Thyroid gland (tissue), 4 donors: ENCODE data around the gene RBMS1.

Experiments
- POLR2A ChIP-seq, 2 donors: fragments of 450-650 bp; IDR thresholded peaks; one replicate each; pipeline ENCODE4 v1.6.1; 2017; ENCODE audit warnings: antibody characterized with exemption in 2 of 2, mild to moderate bottlenecking in 2 of 2, moderate library complexity in 1 of 2
- TF ChIP-seq, protein P1 (sequence below), 6 experiments: fragments of 200-600 bp in 3 of 6; fragments of 450-650 bp in 3 of 6; sonication (generic) in 3 of 6; IDR thresholded peaks; one replicate each; pipeline ENCODE4 v1.5.1; 2016 to 2019; ENCODE audit warnings: antibody characterized with exemption in 6 of 6, mild to moderate bottlenecking in 2 of 6, inconsistent platforms in 1 of 6, moderate library complexity in 1 of 6

DNA sequence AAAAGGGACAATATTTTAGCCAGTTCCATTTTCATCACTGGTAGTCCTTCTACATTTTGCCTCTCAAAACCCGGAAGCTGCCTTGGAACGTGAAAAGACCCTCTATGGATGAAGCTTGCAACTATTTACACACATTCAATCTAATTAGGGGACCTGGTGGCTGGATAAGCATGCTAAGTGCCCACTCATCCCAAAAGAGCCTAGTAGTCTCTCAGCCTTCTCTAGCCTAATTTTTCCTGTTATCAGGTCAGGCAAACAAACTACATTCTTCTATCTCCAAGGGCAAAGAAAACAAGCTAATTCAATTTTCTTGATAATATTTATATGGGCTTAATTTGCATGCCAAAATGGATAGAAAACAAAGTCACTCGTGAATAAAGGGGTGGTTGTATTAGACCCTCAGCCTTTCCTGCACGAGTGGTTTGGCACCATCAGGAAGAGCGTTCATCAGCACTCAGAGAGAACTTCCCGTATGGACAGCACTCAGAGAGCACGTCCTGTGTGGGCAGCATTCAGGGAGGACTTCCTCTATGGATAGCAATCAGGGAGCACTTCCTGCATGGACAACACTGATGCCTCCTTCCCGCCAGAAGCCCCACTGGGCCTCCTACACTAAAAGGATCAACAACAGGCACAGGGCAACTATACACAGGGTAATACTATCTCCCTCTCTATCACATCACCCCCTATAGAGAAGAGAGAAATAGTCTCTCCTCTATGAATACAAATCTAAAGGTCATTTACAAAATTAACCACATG, 122.2 kb downstream of the RBMS1 start:
- TF ChIP-seq, protein P1, sequence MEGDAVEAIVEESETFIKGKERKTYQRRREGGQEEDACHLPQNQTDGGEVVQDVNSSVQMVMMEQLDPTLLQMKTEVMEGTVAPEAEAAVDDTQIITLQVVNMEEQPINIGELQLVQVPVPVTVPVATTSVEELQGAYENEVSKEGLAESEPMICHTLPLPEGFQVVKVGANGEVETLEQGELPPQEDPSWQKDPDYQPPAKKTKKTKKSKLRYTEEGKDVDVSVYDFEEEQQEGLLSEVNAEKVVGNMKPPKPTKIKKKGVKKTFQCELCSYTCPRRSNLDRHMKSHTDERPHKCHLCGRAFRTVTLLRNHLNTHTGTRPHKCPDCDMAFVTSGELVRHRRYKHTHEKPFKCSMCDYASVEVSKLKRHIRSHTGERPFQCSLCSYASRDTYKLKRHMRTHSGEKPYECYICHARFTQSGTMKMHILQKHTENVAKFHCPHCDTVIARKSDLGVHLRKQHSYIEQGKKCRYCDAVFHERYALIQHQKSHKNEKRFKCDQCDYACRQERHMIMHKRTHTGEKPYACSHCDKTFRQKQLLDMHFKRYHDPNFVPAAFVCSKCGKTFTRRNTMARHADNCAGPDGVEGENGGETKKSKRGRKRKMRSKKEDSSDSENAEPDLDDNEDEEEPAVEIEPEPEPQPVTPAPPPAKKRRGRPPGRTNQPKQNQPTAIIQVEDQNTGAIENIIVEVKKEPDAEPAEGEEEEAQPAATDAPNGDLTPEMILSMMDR (IDR thresholded peaks at IDR 0.05) = no peak
- TF ChIP-seq POLR2A (IDR thresholded peaks at IDR 0.05) = no peak
